HFFc6 (cell line): ENCODE measurements around the gene RAD51B. TPM values are rescaled to one million over a fixed set of nuclear protein-coding genes. Genes with fewer than 3 reads are reported as not detected.

Experiments
- DNase-seq: peaks from one replicate; pipeline ENCODE4 v3.0.0-alpha.2; 2018
- H3K27ac Mint-ChIP-seq: 2 replicates; pipeline ENCODE4 v1.8.0; 2020; ENCODE audit warnings: mild to moderate bottlenecking, mixed read lengths
- H3K27me3 Mint-ChIP-seq: 2 replicates; pipeline ENCODE4 v1.8.0; 2021; ENCODE audit warnings: mild to moderate bottlenecking, moderate library complexity, mixed read lengths; ENCODE audit not compliant: insufficient read depth
- H3K36me3 Mint-ChIP-seq: 2 replicates; pipeline ENCODE4 v1.8.0; 2021; ENCODE audit warnings: low read depth, mixed read lengths
- H3K4me1 Mint-ChIP-seq: 2 replicates; pipeline ENCODE4 v1.8.0; 2020; ENCODE audit warnings: low read depth, mixed read lengths
- H3K4me3 Mint-ChIP-seq: 2 replicates; pipeline ENCODE4 v1.8.0; 2020; ENCODE audit warnings: mild to moderate bottlenecking, moderate library complexity, mixed read lengths
- H3K9me3 Mint-ChIP-seq: 2 replicates; pipeline ENCODE4 v1.8.0; 2020; ENCODE audit warnings: mild to moderate bottlenecking, mixed read lengths
- CTCF ChIP-seq: fragments of 200-600 bp; sonication (generic); IDR thresholded peaks from 2 replicates; pipeline ENCODE4 v1.5.0; 2021; ENCODE audit warnings: antibody characterized with exemption, mild to moderate bottlenecking
- total RNA-seq, 6 experiments: library from RNA; stranded (reverse); fragmentation: NEBNext Ultra II Directional; extraction: Animal tissue kit (Norgen Biotek cat#: 25700); gene quantifications; 2 replicates in 1 of 6; 3 replicates in 5 of 6; pipeline ENCODE4 v1.2.3, GENCODE V29; 2021

Gene RAD51B
- total RNA-seq, 6 experiments from 2014 or later: 7.1 to 12.4 (median 9.6) TPM

- H3K4me3 Mint-ChIP-seq: no peak overlapping the region
- peaks cover 3% of the 10 kb centered on the region for H3K27me3 Mint-ChIP-seq
- no peak for DNase-seq
- peak overlapping the region; percentile 16 for H3K27ac Mint-ChIP-seq
- H3K9me3 Mint-ChIP-seq: no peaks in the 10 kb centered on the region
- 0 out of 2 replicates have a peak, but pooled peaks cover 3% of the 10 kb centered on the region for H3K36me3 Mint-ChIP-seq
- peaks cover 100% of the 10 kb centered on the region for H3K4me1 Mint-ChIP-seq
- TF ChIP-seq CTCF: no peak
Observed at GRCh38 chr14:68551045-68551683, 731.6 kb downstream of the RAD51B start.

- H3K4me1 Mint-ChIP-seq: peaks cover 92% of the 10 kb centered on the region
- H3K36me3 Mint-ChIP-seq: no peaks in the 10 kb centered on the region
- no peak overlapping the region for H3K4me3 Mint-ChIP-seq
- DNase-seq: no peak
- no peaks in the 10 kb centered on the region for H3K9me3 Mint-ChIP-seq
- no peaks in the 10 kb centered on the region; the same call in 1 of the 2 replicates for H3K27me3 Mint-ChIP-seq
- no peak for TF ChIP-seq CTCF
- H3K27ac Mint-ChIP-seq: no peak overlapping the region
Observed at GRCh38 chr14:68552075-68552474, 732.5 kb downstream of the RAD51B start.

- no peak overlapping the region for H3K4me3 Mint-ChIP-seq
- H3K36me3 Mint-ChIP-seq: no peaks in the 10 kb centered on the region
- H3K27ac Mint-ChIP-seq: no peak overlapping the region
- no peak for TF ChIP-seq CTCF
- peaks cover 87% of the 10 kb centered on the region for H3K4me1 Mint-ChIP-seq
- no peaks in the 10 kb centered on the region for H3K9me3 Mint-ChIP-seq
- no peak for DNase-seq
- H3K27me3 Mint-ChIP-seq: no peaks in the 10 kb centered on the region; the same call in 1 of the 2 replicates
Observed at GRCh38 chr14:68552602-68553001, 733.0 kb downstream of the RAD51B start.

GRCh38 chr14:68553311-68553710, 733.7 kb downstream of the RAD51B start:
- H3K27ac Mint-ChIP-seq: 0 out of 2 replicates have a peak overlapping the region, but pooled peaks have one; percentile 27
- no peaks in the 10 kb centered on the region; the same call in 1 of the 2 replicates for H3K27me3 Mint-ChIP-seq
- DNase-seq: no peak
- peaks cover 80% of the 10 kb centered on the region for H3K4me1 Mint-ChIP-seq
- H3K36me3 Mint-ChIP-seq: no peaks in the 10 kb centered on the region
- H3K4me3 Mint-ChIP-seq: no peak overlapping the region
- H3K9me3 Mint-ChIP-seq: no peaks in the 10 kb centered on the region
- TF ChIP-seq CTCF: no peak

- no peaks in the 10 kb centered on the region for H3K36me3 Mint-ChIP-seq
- DNase-seq: no peak
Observed at GRCh38 chr14:68554231-68554630, 734.7 kb downstream of the RAD51B start.

More at GRCh38 chr14:68554231-68554630, 734.7 kb downstream of the RAD51B start:
- H3K27me3 Mint-ChIP-seq: no peaks in the 10 kb centered on the region; the same call in 1 of the 2 replicates
- no peak for TF ChIP-seq CTCF
- H3K4me3 Mint-ChIP-seq: peak overlapping the region; percentile 10
- peaks cover 71% of the 10 kb centered on the region for H3K4me1 Mint-ChIP-seq
- H3K27ac Mint-ChIP-seq: peak overlapping the region; percentile 75
- no peaks in the 10 kb centered on the region for H3K9me3 Mint-ChIP-seq
